KOPT-K1 (cell line): ENCODE data around the gene KIF17.

Experiments
- H3K27ac ChIP-seq: fragments of 200-600 bp; sonication (generic); 2 replicates; pipeline ENCODE4 v1.5.1; 2016; ENCODE audit warnings: antibody characterized with exemption, mild to moderate bottlenecking, low read depth, low read length; ENCODE audit not compliant: poor library complexity, severe bottlenecking
- H3K36me3 ChIP-seq: fragments of 200-600 bp; sonication (generic); 2 replicates; pipeline ENCODE4 v1.5.1; 2017; ENCODE audit warnings: antibody characterized with exemption, mild to moderate bottlenecking, low read length, moderate library complexity; ENCODE audit not compliant: insufficient read depth
- H3K9me3 ChIP-seq: fragments of 200-600 bp; sonication (generic); 2 replicates; pipeline ENCODE4 v1.5.1; 2017; ENCODE audit warnings: antibody characterized with exemption, low read length, mild to moderate bottlenecking; ENCODE audit not compliant: insufficient read depth, poor library complexity, severe bottlenecking

The KIF17 gene

GRCh38 chr1:20717452-20718342 is at the start of gene KIF17:
Gene KIF17 (minus strand): TSS chr1:20718007. CDS start chr1:20717706, 301 bp downstream.
- H3K36me3 ChIP-seq: no peaks in the 10 kb centered on the region
- H3K27ac ChIP-seq: no peak within 1 kb of the TSS

GRCh38 chr1:20767271-20767670 is 49.5 kb upstream of the KIF17 start:
- no peaks in the 10 kb centered on the region for H3K9me3 ChIP-seq
- peaks cover 100% of the 10 kb centered on the region for H3K36me3 ChIP-seq
- no peak overlapping the region for H3K27ac ChIP-seq

More at GRCh38 chr1:20717452-20718342, at the start of gene KIF17:
- no peaks in the 10 kb centered on the region for H3K9me3 ChIP-seq

GRCh38 chr1:20763417-20763816 is 45.6 kb upstream of the KIF17 start:
- no peak overlapping the region for H3K27ac ChIP-seq
- no peaks in the 10 kb centered on the region for H3K9me3 ChIP-seq
- peaks cover 100% of the 10 kb centered on the region for H3K36me3 ChIP-seq

GRCh38 chr1:20760322-20760721 is 42.5 kb upstream of the KIF17 start:
- Histone ChIP-seq H3K27ac (no peak overlapping the region), H3K36me3 (peaks cover 99% of the 10 kb centered on the region), H3K9me3 (no peaks in the 10 kb centered on the region)

GRCh38 chr1:20753589-20753988 is 35.8 kb upstream of the KIF17 start:
- no peak overlapping the region for H3K27ac ChIP-seq
- peaks cover 98% of the 10 kb centered on the region for H3K36me3 ChIP-seq
- H3K9me3 ChIP-seq: no peaks in the 10 kb centered on the region

GRCh38 chr1:20751462-20751990 is 33.7 kb upstream of the KIF17 start:
- Histone ChIP-seq H3K27ac (no peak overlapping the region), H3K36me3 (peaks cover 99% of the 10 kb centered on the region), H3K9me3 (no peaks in the 10 kb centered on the region)

- H3K9me3 ChIP-seq: no peaks in the 10 kb centered on the region
- peaks cover 99% of the 10 kb centered on the region for H3K36me3 ChIP-seq
- no peak overlapping the region for H3K27ac ChIP-seq
Measured at GRCh38 chr1:20742671-20743070, 24.9 kb upstream of the KIF17 start.

- H3K9me3 ChIP-seq: no peaks in the 10 kb centered on the region
- H3K36me3 ChIP-seq: peaks cover 93% of the 10 kb centered on the region
- no peak overlapping the region for H3K27ac ChIP-seq
Measured at GRCh38 chr1:20740781-20741180, 23.0 kb upstream of the KIF17 start.

- peaks cover 78% of the 10 kb centered on the region for H3K36me3 ChIP-seq
- H3K27ac ChIP-seq: no peak overlapping the region
- H3K9me3 ChIP-seq: no peaks in the 10 kb centered on the region
Measured at GRCh38 chr1:20739225-20739624, 21.4 kb upstream of the KIF17 start.

GRCh38 chr1:20735581-20736111 is 17.8 kb upstream of the KIF17 start:
- peaks cover 43% of the 10 kb centered on the region for H3K36me3 ChIP-seq
- H3K9me3 ChIP-seq: no peaks in the 10 kb centered on the region
- no peak overlapping the region for H3K27ac ChIP-seq

GRCh38 chr1:20733360-20733975 is 15.7 kb upstream of the KIF17 start:
- H3K36me3 ChIP-seq: peaks cover 21% of the 10 kb centered on the region
- H3K27ac ChIP-seq: no peak overlapping the region
- no peaks in the 10 kb centered on the region for H3K9me3 ChIP-seq

GRCh38 chr1:20732588-20733359 is 15.0 kb upstream of the KIF17 start, which contains the start of gene SH2D5:
Gene SH2D5 (minus strand): TSS chr1:20732703. CDS start chr1:20728044, 4,659 bp downstream.
- Histone ChIP-seq H3K27ac (no peak within 1 kb of the TSS), H3K9me3 (no peaks in the 10 kb centered on the region), H3K36me3 (peaks cover 14% of the 10 kb centered on the region)

GRCh38 chr1:20732071-20732587 is 14.3 kb upstream of the KIF17 start:
- no peak overlapping the region for H3K27ac ChIP-seq
- no peaks in the 10 kb centered on the region for H3K9me3 ChIP-seq
- H3K36me3 ChIP-seq: peaks cover 8% of the 10 kb centered on the region
